ENCODE data around the gene SAMD4B.

- TF ChIP-seq CTCF (conservative IDR thresholded peaks at IDR 0.05) (no peak), EZH2 (IDR thresholded peaks at IDR 0.05; ENCODE audit: low read depth) (no peak)
Observed at GRCh38 chr19:39382991-39383828, 41.0 kb downstream of the SAMD4B start.
